ENCODE measurements around the gene CA6.

- TF ChIP-seq CTCF (IDR thresholded peaks at IDR 0.05) (no peak), POLR2A (IDR thresholded peaks at IDR 0.05) (no peak)
These were observed 70.8 kb downstream of the CA6 start for GRCh38 chr1:9016455-9016854.

All from prostate gland (tissue), 2 donors.